GM12892 (cell line): Measurements from ENCODE around the gene ACTL9.
A peak's percentile ranks its signal among the peaks of the same experiment; 100 is the strongest.

Experiments
- DNase-seq: peaks from one replicate; pipeline ENCODE4 v3.0.0; 2011; ENCODE audit not compliant: insufficient read length
- FAIRE-seq: peaks from 2 replicates; lab custom pipeline; 2011; peaks lifted over from hg19 to GRCh38; lab: Jason Lieb, UNC
- POLR2A ChIP-seq: IDR thresholded peaks from 2 replicates; pipeline ENCODE4 v1.6.1; 2011; ENCODE audit warnings: low read depth, low read length, control low read depth
- POLR2AphosphoS5 ChIP-seq: IDR thresholded peaks from 2 replicates; pipeline ENCODE4 v1.6.1; 2011; ENCODE audit warnings: low read depth, low read length, control low read depth
- TAF1 ChIP-seq: IDR thresholded peaks from 2 replicates; pipeline ENCODE4 v1.6.1; 2011; ENCODE audit warnings: low read depth, mild to moderate bottlenecking, control low read depth, low read length, borderline replicate concordance

ACTL9 gene

GRCh38 chr19:8663920-8664670 is 34.5 kb downstream of the ACTL9 start:
- no peak for TF ChIP-seq POLR2AphosphoS5
- no peak for DNase-seq
- FAIRE-seq: no peak

DNA sequence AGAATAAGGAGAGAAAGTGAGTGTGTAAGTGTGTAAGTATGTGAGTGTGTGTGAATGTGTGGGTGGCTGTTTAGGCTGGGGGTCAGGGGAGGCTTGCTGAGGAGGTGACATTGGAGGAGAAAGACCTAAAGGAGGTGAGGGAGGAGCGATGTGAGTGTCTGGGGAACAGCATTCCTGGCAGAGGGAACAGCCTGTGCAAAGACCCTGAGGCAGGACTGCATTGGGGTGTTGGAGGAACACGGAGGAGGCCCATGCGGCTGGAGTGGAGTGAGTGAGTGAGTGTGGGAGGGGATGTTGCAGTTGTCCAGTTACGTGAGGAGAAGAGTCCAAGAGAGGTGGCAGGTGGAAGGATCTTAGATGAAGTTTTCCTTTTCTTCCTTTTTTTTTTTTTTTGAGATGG is 36.3 kb downstream of the ACTL9 start:
- TF ChIP-seq POLR2A: no peak
- TF ChIP-seq POLR2AphosphoS5: no peak
- DNase-seq: no peak
- FAIRE-seq: no peak

DNA sequence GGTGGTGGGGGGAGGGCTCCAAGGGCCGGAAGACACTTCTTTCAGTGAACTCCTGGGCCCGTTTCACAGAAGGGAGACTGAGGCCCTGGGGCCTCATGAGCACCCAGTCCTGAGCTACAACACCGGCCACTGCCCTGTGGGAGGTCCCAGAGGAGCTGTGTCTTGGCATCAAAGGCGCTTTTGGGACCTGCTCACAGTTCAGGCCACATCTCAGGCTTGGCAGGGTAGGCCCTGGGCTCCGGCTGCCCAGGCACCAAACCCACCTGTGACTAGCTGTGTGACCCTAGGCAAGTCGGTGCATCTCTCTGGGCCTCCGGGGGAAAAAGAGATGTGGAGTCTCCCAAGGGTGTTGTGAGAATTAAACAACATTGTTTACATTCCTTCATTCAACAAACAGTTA is 38.7 kb downstream of the ACTL9 start:
- DNase-seq (no peak), FAIRE-seq (no peak)
- TF ChIP-seq TAF1 (no peak), POLR2A (no peak), POLR2AphosphoS5 (no peak)

GRCh38 chr19:8657869-8658268 is 40.7 kb downstream of the ACTL9 start:
- DNase-seq: no peak
- FAIRE-seq: no peak
- no peak for TF ChIP-seq POLR2AphosphoS5
- no peak for TF ChIP-seq POLR2A
- no peak for TF ChIP-seq TAF1

- FAIRE-seq: no peak
- no peak for TF ChIP-seq TAF1
- no peak for TF ChIP-seq POLR2A
Measured at GRCh38 chr19:8655340-8655709, 43.3 kb downstream of the ACTL9 start.

GRCh38 chr19:8654591-8655339 is 43.8 kb downstream of the ACTL9 start:
- peak; percentile 70 for DNase-seq
- no peak for FAIRE-seq
- TF ChIP-seq TAF1 (no peak), POLR2A (no peak), POLR2AphosphoS5 (no peak)

More at GRCh38 chr19:8655340-8655709, 43.3 kb downstream of the ACTL9 start:
- no peak for DNase-seq

DNA sequence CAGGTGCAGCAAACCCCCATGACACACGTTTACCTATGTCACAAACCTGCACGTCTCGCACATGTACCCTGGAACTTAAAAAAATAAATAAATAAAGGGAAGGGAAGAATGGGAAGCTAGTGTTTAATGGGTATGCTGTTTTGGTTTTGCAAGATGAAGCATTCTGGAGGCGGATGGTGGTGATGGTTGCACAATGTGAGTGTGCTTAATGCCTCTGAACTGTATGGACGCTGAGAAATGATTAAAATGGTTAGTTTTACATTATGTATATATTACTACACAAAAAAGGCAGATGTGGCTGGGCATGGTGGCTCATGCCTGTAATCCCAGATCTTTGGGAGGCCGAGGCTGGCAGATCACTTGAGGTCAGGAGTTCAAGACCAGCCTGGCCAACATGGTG is 50.4 kb downstream of the ACTL9 start:
- FAIRE-seq (no peak), DNase-seq (no peak)
- TF ChIP-seq TAF1: no peak
- TF ChIP-seq POLR2A: no peak
- no peak for TF ChIP-seq POLR2AphosphoS5
